ENCODE measurements around the gene UTP18.
"Not testable (repeated sequence)": the region's sequence is repeated elsewhere in the genome, so short reads cannot be mapped to it uniquely, and the experiment has no call there.

The UTP18 gene

DNA sequence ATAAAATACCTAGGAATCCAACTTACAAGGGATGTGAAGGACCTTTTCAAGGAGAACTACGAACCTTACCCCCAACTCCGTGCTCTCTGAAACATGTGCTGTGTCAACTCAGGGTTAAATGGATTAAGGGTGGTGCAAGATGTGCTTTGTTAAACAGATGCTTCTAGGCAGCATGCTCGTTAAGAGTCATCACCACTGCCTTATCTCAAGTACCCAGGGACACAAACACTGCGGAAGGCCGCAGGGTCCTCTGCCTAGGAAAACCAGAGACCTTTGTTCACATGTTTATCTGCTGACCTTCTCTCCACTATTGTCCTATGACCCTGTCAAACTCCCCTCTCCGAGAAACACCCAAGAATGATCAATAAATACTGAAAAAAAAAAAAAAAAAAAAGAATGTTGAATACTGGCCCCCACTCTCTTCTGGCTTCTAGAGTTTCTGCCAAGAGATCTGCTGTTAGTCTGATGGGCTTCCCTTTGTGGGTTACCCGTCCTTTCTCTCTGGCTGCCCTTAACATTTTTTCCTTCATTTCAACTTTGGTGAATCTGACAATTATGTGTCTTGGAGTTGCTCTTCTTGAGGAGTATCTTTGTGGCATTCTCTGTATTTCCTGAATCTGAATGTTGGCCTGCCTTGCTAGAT is 70.6 kb downstream of the UTP18 start:
- DNase-seq (ENCODE audit: low spot score): not testable (repeated sequence)

DNA sequence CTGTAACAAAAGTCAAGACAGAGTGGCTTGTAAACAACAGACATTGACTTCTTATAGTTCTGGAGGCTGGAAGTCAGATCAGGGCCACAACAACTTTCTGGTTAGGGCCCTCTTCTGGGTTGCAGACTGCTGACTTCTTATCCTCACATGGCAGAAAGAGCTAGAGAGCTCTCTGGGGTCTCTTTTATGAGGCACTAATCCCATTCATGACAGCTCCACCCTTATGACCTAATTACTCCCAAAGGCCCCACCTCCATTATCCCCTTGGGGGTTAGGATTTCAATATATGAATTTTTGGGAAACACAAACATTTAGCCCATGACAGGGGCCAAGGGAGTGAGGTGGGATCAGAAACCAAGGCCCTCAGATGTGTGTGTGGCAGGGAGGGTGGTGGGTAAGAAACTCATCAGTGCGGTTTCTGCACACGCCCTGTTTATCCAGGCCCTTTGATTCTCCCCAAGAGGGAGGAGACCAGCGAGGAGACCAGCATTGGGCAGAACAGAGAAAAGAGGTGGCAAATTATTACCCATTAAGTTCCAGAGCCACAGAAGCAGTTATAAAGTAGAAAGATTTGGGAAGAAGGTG is 74.8 kb downstream of the UTP18 start:
- DNase-seq (ENCODE audit: low spot score): no peak

DNA sequence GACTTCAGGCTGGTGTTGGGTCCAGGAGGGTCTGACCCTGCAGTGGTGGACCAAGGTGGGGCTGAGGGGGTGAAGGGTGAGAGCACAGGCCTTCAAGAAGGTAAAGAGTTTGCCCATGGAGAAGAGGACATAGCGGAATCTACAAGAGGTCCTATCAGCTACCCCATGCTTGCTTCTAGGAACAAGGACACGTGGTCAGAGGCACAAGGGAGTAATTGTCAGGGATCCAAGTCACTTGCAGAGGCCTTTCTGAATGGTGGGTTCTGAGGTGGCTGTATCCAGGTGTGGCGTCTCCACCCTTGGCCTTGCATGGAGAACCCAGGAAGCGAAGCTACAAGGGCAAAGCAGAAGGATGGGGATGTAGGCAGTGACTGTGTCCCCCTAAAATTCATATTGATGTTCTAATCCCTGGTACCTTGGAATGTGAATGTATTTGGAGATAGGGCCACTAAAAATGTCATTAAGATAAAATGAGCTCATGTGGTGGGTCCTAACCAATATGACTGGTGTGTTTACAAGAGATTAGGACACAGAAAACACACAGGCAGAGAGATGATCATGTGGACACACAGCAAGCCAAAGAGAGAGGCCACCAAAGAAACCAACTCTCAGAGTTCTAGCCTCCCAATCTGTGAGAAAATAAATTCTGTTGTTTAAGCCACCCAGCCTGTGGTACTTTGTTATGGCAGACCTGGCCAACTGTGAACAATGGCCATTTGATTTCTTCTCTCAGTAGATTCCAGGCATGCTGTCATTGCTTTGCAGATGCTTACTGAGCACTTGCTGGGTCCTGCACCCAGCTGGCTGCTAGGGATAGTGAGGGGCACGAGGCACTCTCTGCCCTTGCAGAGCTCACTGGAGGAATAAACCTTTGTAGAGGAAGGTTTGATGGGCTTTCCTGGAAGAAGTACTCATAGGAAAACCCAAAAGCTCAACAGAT is 75.8 kb downstream of the UTP18 start:
- no peak for DNase-seq (ENCODE audit: low spot score)

GRCh38 chr17:51341457-51341856 is 81.1 kb downstream of the UTP18 start:
- DNase-seq (ENCODE audit: low spot score): no peak

GRCh38 chr17:51342257-51342656 is 81.9 kb downstream of the UTP18 start:
- no peak for DNase-seq (ENCODE audit: low spot score)

DNA sequence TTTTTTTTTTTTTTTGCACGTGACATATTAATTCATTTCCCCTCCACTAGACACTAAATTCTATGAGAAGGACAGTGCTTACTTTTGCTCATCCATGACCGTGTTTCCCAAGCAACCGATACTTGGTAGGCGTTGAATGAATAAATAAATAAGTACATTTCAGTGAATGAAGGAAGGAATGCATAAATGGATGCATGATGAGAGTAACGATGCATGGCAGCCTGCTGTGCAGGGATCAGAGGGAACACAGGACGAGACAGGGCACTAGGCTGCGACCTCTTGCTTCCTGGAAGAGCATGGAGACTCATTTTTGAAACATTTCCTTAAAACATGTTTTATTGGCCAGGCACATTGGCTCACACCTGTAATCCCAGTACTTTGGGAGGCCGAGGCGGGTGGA is 84.2 kb downstream of the UTP18 start:
- DNase-seq (ENCODE audit: low spot score): no peak

- DNase-seq (ENCODE audit: low spot score): no peak
These were observed 86.1 kb downstream of the UTP18 start for GRCh38 chr17:51346218-51346982.

All from iPS-NIHi11 (cell line).